HCT116 (cell line): Measurements from ENCODE around the gene CALHM4.
A peak's percentile ranks its signal among the peaks of the same experiment; 100 is the strongest.

Experiments
- CEBPB ChIP-seq: IDR thresholded peaks from 2 replicates; pipeline ENCODE4 v1.6.1; 2012; ENCODE audit warnings: low read depth
- EZH2 ChIP-seq: fragments of 200-600 bp; sonication (generic); IDR thresholded peaks from 2 replicates; pipeline ENCODE4 v1.6.1; 2017; ENCODE audit warnings: antibody characterized with exemption, mixed run types
- EZH2phosphoT487 ChIP-seq: fragments of 200-600 bp; IDR thresholded peaks from 2 replicates; pipeline ENCODE4 v1.6.1; 2018; ENCODE audit warnings: antibody characterized with exemption, borderline replicate concordance
- JUND ChIP-seq: IDR thresholded peaks from 2 replicates; pipeline ENCODE4 v1.6.1; 2012
- POLR2A ChIP-seq: IDR thresholded peaks from 2 replicates; pipeline ENCODE4 v1.7.0; 2011; ENCODE audit warnings: borderline replicate concordance; ENCODE audit not compliant: insufficient read depth, insufficient read length; ENCODE audit errors: extremely low read depth
- POLR2AphosphoS5 ChIP-seq: IDR thresholded peaks from 2 replicates; pipeline ENCODE4 v1.6.1; 2011; ENCODE audit warnings: mild to moderate bottlenecking, low read depth, low read length, moderate library complexity
- SIN3A ChIP-seq: IDR thresholded peaks from 2 replicates; pipeline ENCODE4 v1.6.1; 2012; ENCODE audit warnings: low read depth
- SP1 ChIP-seq: IDR thresholded peaks from 2 replicates; pipeline ENCODE4 v1.6.1; 2012; ENCODE audit warnings: low read depth
- TCF7L2 ChIP-seq: IDR thresholded peaks from 2 replicates; pipeline ENCODE4 v1.7.0; 2011; ENCODE audit warnings: borderline replicate concordance, inconsistent platforms; ENCODE audit not compliant: insufficient read depth, insufficient read length; ENCODE audit errors: extremely low read depth
- YY1 ChIP-seq: IDR thresholded peaks from 2 replicates; pipeline ENCODE4 v1.6.1; 2011; ENCODE audit warnings: low read length, low read depth, moderate library complexity, mild to moderate bottlenecking; ENCODE audit not compliant: insufficient replicate concordance; ENCODE audit errors: extremely low read depth
- TF ChIP-seq, protein P1 (sequence below), 3 experiments: fragments of 200-600 bp in 1 of 3; sonication (generic) in 1 of 3; IDR thresholded peaks in 2 of 3; conservative IDR thresholded peaks in 1 of 3; 2 replicates each; pipeline ENCODE4 v1.5.1; 2012 to 2017; ENCODE audit warnings: low read depth in 2 of 3, low read length in 2 of 3, antibody characterized with exemption in 1 of 3, borderline replicate concordance in 1 of 3, control low read depth in 1 of 3, mild to moderate bottlenecking in 1 of 3, mixed read lengths in 1 of 3, mixed run types in 1 of 3, moderate library complexity in 1 of 3; ENCODE audit not compliant: insufficient read depth in 1 of 3
- TF ChIP-seq, protein P2 (sequence below): IDR thresholded peaks from 2 replicates; pipeline ENCODE4 v1.6.1; 2012
- TF ChIP-seq, protein P3 (sequence below): IDR thresholded peaks from 2 replicates; pipeline ENCODE4 v1.6.1; 2012
- TF ChIP-seq, protein P4 (sequence below): IDR thresholded peaks from 2 replicates; pipeline ENCODE4 v1.6.1; 2012; ENCODE audit warnings: low read depth

DNA sequence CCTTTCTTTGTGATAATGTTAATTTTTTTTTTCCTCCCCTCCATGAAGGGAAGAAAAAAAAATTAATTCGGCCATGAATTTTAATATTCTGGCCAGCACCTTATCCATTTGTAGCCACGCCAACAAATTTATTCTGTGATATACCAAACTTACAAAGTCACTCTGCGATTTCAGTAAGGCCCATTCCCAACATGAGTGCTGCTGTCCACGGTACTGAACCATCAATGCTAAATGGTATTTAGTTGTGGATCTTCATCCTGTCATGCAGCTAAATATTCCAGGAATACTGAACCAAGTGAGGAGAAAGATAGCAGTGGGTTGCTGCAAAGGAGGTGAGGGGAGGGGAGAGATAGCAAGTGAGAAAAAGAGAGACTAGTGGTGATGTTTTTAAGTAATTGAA is 43.3 kb downstream of the CALHM4 start:
- TF ChIP-seq CEBPB (no peak), JUND (no peak), POLR2AphosphoS5 (no peak), YY1 (no peak), POLR2A (no peak), TCF7L2 (no peak), EZH2phosphoT487 (no peak), SIN3A (no peak), SP1 (no peak), EZH2 (no peak)
- TF ChIP-seq, protein P1, sequence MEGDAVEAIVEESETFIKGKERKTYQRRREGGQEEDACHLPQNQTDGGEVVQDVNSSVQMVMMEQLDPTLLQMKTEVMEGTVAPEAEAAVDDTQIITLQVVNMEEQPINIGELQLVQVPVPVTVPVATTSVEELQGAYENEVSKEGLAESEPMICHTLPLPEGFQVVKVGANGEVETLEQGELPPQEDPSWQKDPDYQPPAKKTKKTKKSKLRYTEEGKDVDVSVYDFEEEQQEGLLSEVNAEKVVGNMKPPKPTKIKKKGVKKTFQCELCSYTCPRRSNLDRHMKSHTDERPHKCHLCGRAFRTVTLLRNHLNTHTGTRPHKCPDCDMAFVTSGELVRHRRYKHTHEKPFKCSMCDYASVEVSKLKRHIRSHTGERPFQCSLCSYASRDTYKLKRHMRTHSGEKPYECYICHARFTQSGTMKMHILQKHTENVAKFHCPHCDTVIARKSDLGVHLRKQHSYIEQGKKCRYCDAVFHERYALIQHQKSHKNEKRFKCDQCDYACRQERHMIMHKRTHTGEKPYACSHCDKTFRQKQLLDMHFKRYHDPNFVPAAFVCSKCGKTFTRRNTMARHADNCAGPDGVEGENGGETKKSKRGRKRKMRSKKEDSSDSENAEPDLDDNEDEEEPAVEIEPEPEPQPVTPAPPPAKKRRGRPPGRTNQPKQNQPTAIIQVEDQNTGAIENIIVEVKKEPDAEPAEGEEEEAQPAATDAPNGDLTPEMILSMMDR (IDR thresholded peaks at IDR 0.05 in 2 of 3, conservative IDR thresholded peaks at IDR 0.05 in 1 of 3; ENCODE audit: borderline replicate concordance in 1 of 3, insufficient read depth in 1 of 3, low read depth in 2 of 3, low read length in 2 of 3), result no peak
- TF ChIP-seq, protein P2, sequence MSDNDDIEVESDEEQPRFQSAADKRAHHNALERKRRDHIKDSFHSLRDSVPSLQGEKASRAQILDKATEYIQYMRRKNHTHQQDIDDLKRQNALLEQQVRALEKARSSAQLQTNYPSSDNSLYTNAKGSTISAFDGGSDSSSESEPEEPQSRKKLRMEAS, result no peak
- TF ChIP-seq, protein P3, sequence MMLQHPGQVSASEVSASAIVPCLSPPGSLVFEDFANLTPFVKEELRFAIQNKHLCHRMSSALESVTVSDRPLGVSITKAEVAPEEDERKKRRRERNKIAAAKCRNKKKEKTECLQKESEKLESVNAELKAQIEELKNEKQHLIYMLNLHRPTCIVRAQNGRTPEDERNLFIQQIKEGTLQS, result no peak
- TF ChIP-seq, protein P4, sequence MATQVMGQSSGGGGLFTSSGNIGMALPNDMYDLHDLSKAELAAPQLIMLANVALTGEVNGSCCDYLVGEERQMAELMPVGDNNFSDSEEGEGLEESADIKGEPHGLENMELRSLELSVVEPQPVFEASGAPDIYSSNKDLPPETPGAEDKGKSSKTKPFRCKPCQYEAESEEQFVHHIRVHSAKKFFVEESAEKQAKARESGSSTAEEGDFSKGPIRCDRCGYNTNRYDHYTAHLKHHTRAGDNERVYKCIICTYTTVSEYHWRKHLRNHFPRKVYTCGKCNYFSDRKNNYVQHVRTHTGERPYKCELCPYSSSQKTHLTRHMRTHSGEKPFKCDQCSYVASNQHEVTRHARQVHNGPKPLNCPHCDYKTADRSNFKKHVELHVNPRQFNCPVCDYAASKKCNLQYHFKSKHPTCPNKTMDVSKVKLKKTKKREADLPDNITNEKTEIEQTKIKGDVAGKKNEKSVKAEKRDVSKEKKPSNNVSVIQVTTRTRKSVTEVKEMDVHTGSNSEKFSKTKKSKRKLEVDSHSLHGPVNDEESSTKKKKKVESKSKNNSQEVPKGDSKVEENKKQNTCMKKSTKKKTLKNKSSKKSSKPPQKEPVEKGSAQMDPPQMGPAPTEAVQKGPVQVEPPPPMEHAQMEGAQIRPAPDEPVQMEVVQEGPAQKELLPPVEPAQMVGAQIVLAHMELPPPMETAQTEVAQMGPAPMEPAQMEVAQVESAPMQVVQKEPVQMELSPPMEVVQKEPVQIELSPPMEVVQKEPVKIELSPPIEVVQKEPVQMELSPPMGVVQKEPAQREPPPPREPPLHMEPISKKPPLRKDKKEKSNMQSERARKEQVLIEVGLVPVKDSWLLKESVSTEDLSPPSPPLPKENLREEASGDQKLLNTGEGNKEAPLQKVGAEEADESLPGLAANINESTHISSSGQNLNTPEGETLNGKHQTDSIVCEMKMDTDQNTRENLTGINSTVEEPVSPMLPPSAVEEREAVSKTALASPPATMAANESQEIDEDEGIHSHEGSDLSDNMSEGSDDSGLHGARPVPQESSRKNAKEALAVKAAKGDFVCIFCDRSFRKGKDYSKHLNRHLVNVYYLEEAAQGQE, result peak; percentile 85
